ENCODE measurements around the gene ZNF768.
"Not testable (repeated sequence)": the region's sequence is repeated elsewhere in the genome, so short reads cannot be mapped to it uniquely, and the experiment has no call there.

Gene ZNF768

GRCh38 chr16:30511509-30511908 is 14.9 kb downstream of the ZNF768 start:
- DNase-seq (ENCODE audit: low read depth in 1 of 2, low spot score in 1 of 2) = no peak

- DNase-seq (ENCODE audit: low read depth in 1 of 2, low spot score in 1 of 2) = no peak
Measured at GRCh38 chr16:30510376-30510938, 15.9 kb downstream of the ZNF768 start.

- DNase-seq (ENCODE audit: low read depth in 1 of 2, low spot score in 1 of 2) = no peak
Measured at GRCh38 chr16:30509081-30509765, 17.1 kb downstream of the ZNF768 start.

GRCh38 chr16:30503403-30504296 is 22.7 kb downstream of the ZNF768 start:
- DNase-seq (ENCODE audit: low read depth in 1 of 2, low spot score in 1 of 2) = no peak

- no peak for DNase-seq (ENCODE audit: low read depth in 1 of 2, low spot score in 1 of 2)
Measured at GRCh38 chr16:30499284-30499683, 27.1 kb downstream of the ZNF768 start.

- no peak for DNase-seq (ENCODE audit: low read depth in 1 of 2, low spot score in 1 of 2)
Measured at GRCh38 chr16:30494709-30495108, 31.7 kb downstream of the ZNF768 start.

- DNase-seq (ENCODE audit: low read depth in 1 of 2, low spot score in 1 of 2) = no peak
Measured at GRCh38 chr16:30493941-30494488, 32.4 kb downstream of the ZNF768 start.

GRCh38 chr16:30491744-30492308 is 34.5 kb downstream of the ZNF768 start:
- no peak for DNase-seq (ENCODE audit: low read depth in 1 of 2, low spot score in 1 of 2)

GRCh38 chr16:30491229-30491628 is 35.1 kb downstream of the ZNF768 start:
- no peak for DNase-seq (ENCODE audit: low read depth in 1 of 2, low spot score in 1 of 2)

GRCh38 chr16:30490210-30490609 is 36.2 kb downstream of the ZNF768 start:
- no peak for DNase-seq (ENCODE audit: low read depth in 1 of 2, low spot score in 1 of 2)

GRCh38 chr16:30488764-30489605 is 37.4 kb downstream of the ZNF768 start:
- no peak for DNase-seq (ENCODE audit: low read depth in 1 of 2, low spot score in 1 of 2)

GRCh38 chr16:30485818-30486436 is 40.4 kb downstream of the ZNF768 start:
- no peak for DNase-seq (ENCODE audit: low read depth in 1 of 2, low spot score in 1 of 2)

GRCh38 chr16:30484887-30485286 is 41.5 kb downstream of the ZNF768 start:
- no peak for DNase-seq (ENCODE audit: low read depth in 1 of 2, low spot score in 1 of 2)

- no peak for DNase-seq (ENCODE audit: low read depth in 1 of 2, low spot score in 1 of 2)
Measured at GRCh38 chr16:30482366-30482765, 44.0 kb downstream of the ZNF768 start.

- no peak for DNase-seq (ENCODE audit: low read depth in 1 of 2, low spot score in 1 of 2)
Measured at GRCh38 chr16:30481381-30481780, 45.0 kb downstream of the ZNF768 start.

- no peak for DNase-seq (ENCODE audit: low read depth in 1 of 2, low spot score in 1 of 2)
Measured at GRCh38 chr16:30478766-30479478, 47.4 kb downstream of the ZNF768 start.

- DNase-seq (ENCODE audit: low read depth in 1 of 2, low spot score in 1 of 2) = not testable (repeated sequence)
Measured at GRCh38 chr16:30477773-30478172, 48.6 kb downstream of the ZNF768 start.

- DNase-seq (ENCODE audit: low read depth in 1 of 2, low spot score in 1 of 2) = no peak
Measured at GRCh38 chr16:30476991-30477390, 49.4 kb downstream of the ZNF768 start.

GRCh38 chr16:30474684-30475083 is 51.7 kb downstream of the ZNF768 start:
- DNase-seq (ENCODE audit: low read depth in 1 of 2, low spot score in 1 of 2) = no peak
